Renal pelvis (tissue), 4 donors: ENCODE data around the gene SH2D1B. TPM values are rescaled to one million over a fixed set of nuclear protein-coding genes. Genes with fewer than 3 reads are reported as not detected.
A peak's percentile ranks its signal among the peaks of the same experiment; 100 is the strongest.
"Not testable (repeated sequence)": the region's sequence is repeated elsewhere in the genome, so short reads cannot be mapped to it uniquely, and the experiment has no call there.

Source experiments
- DNase-seq: peaks from one replicate; pipeline ENCODE4 v3.0.0-alpha.2; 2013
- polyA plus RNA-seq, 3 donors: library from polyadenylated mRNA; unstranded; fragments of 120-200 nt; gene quantifications; one replicate each; pipeline ENCODE4 v1.2.1, GENCODE V29; 2013; ENCODE audit not compliant: insufficient read length in 3 of 3

Gene SH2D1B
- polyA plus RNA-seq, 3 donors = 0.14 to 0.52 (median 0.27) TPM

DNA sequence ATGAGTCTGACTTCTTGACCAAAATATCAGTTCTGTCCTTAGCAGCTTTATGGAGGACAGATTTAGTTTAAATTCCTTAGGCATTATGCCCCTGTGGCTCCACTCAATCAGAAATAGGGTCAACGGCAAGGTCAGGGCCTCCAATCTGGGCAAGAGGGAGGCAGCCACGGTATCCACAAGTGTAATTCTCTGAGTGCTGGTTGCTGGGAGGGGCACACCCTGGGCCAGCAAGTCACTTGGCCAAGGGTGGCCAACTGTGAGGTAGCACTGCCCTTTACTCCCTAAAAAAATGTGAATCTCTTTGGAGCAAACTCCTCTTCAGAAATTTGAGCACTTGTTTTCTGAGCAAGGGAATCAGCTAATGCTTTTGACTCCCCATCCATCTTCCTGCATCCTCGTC lies 48.1 kb downstream of the SH2D1B start:
- DNase-seq = no peak

DNA sequence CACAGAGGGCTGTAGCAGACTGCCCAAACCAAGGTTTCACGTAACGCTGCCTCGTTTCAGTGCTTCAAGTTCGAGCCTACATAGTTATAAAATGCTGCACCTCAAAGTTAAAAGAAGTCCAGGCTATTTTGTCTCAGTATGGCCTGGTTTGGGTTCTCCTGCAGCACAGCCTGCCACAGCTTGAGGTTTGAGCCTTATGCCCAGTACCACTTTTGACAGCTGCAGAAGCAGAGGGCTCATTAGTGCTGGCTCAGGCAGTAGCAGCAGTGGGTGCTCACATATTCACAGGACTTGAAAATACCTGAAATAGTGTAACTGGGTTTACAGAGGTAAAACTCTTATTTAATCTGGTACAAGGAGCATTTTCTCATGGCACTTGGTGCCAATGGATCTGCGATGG lies 50.6 kb downstream of the SH2D1B start:
- DNase-seq = no peak

DNA sequence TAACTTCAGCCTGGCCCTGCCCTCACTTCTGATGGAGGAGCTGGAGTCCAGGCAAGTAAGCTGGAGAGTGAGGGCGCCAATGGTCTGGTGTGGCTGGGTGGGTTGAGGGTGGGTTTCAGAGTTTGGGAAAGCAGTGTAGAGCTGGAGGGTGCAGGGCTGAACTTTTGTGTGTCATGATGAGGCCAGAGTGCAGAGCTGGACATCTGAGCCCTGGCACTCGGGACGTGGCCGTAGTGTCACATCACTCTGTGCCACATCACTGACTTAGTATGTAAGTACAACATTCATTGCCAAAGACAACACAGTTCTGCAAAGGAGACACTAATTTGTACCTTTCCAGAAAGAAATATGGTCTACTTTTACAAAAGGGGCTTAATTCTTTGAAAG lies 51.1 kb downstream of the SH2D1B start:
- no peak for DNase-seq

DNA sequence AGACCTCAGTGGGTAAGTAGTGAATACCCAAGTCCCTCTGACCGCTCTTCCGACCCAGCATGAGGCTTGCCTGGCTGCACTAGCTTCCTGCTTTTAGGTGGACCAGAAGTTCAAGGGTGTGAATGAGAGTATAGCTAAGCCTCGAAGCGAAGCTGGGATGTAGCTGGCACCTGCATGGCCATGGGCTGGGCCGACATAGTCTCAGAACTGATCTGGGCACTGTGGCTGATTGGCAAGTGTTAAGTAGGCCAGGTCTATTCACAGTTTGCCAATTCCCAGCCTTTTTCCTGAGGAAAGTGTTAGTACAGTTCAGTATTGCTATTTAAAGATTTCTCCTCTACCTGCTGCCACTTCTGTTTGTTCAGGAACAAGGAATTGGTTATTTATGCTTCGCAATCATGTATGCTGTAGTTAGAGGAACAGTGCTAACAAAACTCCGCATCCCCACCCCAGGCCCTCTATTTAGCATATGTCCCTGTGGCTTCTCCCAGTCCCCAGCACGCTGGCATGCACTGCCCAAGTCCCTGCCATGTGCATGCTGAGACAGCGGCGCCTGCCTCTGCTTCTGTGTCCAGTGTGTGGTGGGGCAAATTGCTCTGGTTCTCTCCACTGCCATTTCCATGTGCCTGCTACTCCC lies 51.6 kb downstream of the SH2D1B start:
- DNase-seq = no peak

DNA sequence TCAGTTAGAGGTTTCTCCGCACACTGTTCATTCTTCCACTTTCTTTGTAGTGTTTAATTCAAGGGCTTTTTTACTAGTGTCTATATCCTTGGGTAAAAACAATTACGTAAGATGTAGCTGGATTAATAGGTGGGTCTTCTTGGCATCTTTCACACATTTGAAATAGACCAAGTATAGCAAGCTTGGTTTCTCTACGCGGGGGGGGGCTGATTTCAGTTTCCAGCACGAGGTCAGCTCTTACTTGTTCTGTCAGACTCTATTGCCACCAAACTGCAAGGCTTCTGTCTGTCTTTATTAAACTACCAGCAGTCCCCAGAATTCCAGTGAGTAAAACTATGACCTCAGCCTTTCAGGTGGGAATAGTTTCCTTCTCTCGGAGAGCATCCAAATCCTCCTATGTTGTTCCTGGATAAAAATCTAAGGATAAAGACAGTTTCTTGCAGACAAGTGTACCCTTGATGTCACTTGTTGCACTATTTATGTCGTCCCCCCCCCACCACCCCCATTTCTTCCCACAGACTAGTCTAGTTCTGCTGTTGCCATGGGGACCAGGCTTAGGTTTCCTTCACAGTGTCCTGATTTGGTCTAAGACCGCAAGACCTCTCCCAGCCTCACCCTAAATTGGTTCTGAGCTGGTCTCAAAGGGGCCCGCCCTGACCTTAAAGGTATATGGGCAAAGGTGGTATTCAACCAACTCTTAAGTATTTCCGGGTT lies 52.3 kb downstream of the SH2D1B start:
- DNase-seq = no peak

DNA sequence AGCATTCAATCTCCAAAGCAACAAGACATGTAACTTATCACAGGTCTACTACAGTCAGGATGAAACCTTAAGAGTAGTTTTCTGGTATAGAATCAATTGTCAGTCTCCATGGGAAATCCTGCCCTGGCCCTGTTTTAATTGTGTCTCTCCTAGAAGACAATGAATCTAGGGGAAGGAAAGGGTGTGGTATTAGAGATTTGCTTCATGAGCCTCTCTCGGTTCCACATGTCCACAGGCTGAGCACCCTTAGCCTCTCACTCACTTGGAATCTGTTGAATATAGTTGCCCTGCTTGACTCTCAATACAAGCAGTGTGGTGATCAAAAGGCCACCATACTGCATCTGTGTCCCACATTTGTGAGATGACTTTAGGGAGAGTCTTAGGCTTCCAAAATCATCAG lies 53.0 kb downstream of the SH2D1B start:
- DNase-seq = no peak

DNA sequence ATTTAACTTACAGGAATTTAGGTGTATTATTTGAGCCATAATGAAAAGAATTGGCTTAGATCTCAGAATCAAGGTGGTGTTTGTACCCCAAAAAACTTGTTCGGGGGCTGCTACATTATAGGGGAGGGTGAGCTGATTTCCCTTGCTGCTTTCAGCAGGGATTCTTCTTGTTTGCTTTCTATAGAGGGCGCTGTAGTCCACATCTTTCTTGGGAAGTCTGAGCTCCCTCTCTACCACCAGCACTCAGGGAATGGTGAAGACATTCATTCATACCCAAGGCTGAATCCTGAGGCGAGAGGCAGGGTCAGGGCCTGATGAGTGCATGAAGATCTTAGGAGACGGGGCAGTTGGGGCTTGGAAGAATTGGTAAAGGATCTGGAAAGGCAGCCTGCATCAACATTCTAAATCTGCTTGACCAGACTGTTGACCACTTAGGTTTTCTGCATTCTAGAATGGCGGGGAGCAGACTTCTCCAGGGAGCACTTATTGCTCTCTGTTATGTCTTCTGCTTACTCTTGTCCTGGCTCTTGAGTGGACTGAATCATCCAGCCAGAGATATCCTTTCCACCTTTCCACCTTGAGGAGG lies 54.2 kb downstream of the SH2D1B start:
- no peak for DNase-seq

DNA sequence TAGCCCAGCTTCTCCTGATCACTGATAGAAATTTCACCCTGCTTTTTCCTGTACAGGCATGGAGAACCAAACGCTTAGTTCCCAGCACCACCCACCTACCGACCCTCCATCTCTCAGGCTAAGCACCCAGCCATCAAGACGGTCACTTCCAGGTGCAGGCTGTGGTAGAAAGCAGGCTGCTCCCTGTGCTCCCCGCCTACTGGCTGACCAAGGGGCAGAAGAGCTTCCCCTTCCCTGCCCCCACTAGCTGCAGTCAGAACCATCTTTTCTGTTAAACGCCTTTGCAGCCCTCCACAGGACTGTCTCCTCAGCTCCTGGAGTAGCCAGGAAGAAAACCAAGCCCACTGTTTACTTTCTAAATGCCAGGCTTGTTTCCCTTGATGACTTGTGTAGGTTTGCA lies 58.2 kb downstream of the SH2D1B start:
- no peak for DNase-seq

DNA sequence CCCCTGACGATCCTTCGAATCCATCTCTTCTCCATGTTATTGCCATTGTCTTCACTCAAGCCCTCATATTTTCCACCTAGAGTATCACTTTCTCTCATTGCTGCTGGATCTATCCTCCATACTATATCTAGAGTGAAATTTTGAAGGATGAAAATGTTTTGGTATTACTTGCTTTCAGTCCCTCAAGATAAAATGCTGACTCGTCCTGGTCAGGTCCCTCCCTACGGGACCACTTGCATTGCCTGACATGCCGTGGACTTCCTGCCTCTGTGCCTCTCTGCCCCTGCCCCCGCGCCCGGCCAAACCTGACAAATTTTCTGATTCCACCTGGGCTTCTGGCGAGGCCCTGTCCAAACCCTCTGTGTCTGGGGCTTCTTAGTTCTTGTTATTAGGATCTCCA lies 58.9 kb downstream of the SH2D1B start:
- no peak for DNase-seq

DNA sequence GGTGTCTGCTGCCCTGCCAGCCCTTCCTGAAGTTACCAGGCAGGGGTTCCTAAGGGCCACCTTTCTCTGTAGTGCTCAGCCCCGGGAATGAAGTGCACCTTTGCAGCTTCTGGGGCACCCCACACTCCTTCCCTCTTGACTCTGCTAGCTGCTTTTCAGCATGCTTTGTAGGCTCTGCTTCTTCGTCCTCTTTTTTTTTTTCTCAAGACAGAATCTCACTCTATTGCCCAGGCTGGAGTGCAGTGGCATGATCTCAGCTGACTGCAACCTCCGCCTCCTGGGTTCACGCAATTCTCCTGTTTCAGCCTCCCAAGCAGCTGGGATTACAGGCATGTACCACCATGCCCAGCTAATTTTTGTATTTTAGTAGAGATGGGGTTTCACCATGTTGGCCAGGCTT lies 60.1 kb downstream of the SH2D1B start:
- DNase-seq = not testable (repeated sequence)

DNA sequence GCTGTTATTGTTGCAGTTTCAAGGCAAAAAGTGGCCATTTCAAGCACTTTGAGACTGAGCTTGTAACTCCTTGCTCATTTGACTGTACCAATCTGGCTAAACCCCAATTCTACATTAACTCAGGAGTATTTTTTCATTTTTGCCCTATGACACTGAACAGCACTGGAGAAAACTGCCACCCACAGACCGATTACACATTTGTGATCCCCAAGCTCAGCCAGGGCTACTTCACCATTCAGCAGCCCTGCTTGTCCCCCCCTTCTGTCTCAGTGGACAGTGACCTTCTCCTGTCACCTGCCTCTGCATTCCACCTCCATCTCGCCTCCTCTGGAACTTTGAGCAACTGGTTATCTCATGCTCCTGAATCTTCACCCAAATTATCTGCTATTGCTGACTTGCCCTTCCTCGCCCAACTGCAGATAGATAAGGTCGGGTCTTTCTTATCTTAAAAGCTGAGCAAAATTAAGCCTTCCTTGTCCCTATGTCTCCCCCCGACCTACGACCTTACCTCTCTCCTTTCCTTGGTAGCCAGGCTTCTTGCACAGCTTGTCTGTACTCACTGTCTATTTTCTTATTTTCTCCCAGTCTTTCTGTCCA lies 60.6 kb downstream of the SH2D1B start:
- DNase-seq = no peak

DNA sequence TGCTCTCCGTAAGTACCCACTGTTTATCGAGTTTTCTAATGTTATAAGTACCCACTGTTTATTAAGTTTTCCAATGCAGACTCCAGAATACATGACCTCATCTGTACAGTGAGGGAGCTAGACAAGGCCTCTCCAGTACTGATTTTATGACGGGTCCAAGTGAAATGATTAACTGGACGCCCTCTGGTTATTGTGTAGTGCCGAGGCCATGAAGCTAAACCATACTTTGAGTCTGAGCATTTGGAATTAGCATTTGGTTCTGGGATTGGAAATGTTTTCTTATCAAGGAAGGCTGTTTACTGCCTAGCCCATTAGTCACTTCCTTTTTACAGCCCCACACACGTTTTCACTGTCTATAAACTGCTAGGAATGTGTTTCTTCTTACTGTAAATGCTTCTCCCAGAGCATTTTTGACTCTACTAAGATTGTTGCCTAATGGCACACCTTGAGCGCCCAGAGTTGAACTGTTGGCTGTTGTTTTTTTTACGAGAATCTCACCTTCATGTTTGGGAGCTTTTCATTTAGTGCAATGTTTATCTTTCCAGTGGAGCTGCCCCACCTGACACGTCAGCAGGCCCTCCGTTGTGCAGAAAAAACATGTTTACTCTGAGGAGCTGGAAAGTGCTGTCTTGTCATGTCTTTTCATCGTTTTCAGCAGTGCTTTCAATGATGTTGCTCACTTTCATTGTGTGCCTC lies 62.2 kb downstream of the SH2D1B start:
- peak; percentile 64 for DNase-seq

DNA sequence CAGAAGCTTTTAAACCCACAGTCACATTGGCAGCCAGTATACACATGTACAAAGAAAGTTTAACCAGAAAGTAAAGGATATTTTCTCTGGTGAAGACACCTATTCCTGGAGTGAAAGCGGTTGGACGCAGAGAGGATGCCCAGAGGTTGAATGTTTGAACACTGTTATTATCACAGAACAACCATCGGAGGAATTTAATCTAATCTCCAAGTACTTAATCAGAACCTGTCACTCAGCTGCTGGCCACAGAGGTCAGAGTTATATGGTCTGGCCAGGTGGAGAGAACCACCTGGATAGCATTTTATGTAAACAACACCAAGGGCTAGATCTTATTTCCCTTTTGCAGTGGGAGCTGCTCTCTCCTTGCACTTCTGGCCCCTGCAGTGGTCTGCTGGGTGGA lies 64.7 kb downstream of the SH2D1B start:
- no peak for DNase-seq

Other genes starting within 250 kb of the SH2D1B start
- gene SPATA46, start 35.3 kb downstream of the SH2D1B start, polyA plus RNA-seq = 1 to 10 TPM in 2 of 3 donors, under 1 TPM in 1; 0.80 to 5.0 (median 2.1) TPM
- 10 to 100 TPM; 15.5 to 25.3 (median 18.0) TPM for gene C1orf226, start 30.4 kb downstream of the SH2D1B start, polyA plus RNA-seq
- gene UHMK1, start 85.7 kb upstream of the SH2D1B start, polyA plus RNA-seq = 10 to 100 TPM; 28.8 to 40.3 (median 36.1) TPM
- gene UAP1, start 149.6 kb upstream of the SH2D1B start, polyA plus RNA-seq = 10 to 100 TPM; 30.4 to 34.1 (median 31.0) TPM
- 10 to 100 TPM; 16.3 to 21.6 (median 19.1) TPM for gene DDR2, start 220.3 kb upstream of the SH2D1B start, polyA plus RNA-seq